Inferior parietal cortex (tissue), 1 donor: ENCODE measurements around the gene FXYD7.
"Not testable (repeated sequence)": the region's sequence is repeated elsewhere in the genome, so short reads cannot be mapped to it uniquely, and the experiment has no call there.

ENCODE experiments used
- DNase-seq: peaks from one replicate; pipeline ENCODE4 v3.0.0-alpha.2; 2016; ENCODE audit errors: extremely low spot score

Gene FXYD7

DNA sequence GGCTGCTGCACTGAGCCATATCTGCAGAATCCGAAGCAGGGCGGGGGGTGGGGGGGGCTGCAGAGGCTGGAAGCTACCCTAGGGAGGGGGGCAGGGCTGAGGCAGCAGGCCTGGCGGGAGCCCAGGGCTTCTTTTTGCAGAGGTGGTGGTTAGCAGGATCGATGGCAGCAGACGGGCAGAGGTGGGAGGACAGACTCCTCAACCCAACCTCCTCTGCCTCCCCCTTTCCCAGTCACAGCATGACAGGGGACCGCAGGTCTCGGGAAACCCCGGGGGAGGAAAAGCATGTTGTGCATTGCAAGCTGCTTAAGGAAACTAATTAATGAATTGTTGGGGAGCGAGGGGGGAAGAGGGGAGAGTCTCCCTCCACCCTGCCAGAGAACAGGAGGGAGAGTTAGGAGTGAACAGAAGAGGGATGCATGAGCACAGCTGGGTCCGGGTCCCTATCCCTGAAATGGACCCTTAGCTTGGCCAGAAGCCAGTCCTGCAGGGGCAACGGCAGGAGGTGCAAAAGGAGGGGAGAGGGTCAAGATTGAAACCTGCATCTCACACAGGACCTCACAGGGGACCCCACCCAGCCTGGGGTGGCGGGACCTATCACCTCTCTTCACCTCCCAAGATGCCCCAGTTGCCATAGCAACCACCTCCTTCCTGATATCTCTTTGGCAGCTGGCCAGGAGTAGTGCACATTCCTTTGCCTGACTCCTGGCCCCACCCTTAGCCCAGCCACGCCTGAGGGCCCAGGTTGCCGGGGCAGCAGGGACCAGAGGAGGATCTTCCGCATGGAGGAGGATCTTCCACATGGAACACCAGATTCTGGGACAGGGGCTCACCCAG, 1.8 kb downstream of the FXYD7 start:
- DNase-seq = no peak

DNA sequence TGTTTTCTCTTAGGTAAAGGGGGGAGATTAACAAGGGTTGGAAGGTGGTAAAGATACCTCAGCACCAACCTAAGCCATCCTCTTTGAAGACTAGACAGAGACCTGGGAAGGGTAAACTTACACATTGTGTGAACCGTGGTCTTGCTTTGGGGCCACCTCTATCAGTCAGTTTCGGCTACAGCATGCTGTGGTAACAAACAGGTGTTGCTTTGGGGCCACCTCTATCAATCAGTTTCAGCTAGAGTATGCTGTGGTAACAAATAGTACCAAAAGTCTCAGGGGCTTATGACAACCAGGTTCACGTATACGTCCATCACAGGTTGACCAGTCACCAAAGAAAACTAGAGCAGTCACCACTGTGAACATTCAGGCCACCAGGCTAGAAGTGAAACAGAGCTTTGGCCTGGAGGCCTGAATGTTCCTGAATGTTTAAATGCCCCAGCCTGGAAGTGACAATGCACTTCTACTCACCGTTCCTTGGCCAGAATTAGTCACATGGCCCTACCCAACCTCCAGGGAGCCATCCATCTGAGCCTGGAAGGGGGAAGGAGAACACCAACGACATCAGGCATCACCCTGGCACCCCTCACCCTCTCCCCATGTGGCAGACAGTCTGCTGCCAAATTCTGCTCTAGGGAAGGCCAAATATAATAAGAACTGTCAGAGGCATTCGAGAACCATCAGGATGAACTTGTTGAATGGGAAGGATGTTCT, 3.8 kb downstream of the FXYD7 start:
- DNase-seq = no peak

DNA sequence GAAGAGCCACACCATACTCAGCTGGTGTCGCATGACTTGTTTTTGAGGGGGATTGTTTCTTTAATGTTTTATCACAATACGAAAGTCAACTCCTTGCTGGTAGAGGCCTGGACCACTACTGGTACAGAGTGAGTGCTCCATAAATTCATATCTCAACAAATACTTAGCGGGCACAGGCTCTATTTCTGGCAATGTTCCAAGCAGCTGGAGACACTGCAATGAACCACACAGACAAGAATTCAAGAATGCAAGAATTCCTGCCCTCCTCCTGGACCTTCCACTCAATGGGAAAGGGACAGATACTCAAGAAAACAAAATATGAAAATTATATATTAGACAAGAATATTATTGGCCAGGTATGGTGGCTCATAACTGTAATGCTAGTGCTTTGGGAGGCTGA, 6.4 kb downstream of the FXYD7 start:
- no peak for DNase-seq

DNA sequence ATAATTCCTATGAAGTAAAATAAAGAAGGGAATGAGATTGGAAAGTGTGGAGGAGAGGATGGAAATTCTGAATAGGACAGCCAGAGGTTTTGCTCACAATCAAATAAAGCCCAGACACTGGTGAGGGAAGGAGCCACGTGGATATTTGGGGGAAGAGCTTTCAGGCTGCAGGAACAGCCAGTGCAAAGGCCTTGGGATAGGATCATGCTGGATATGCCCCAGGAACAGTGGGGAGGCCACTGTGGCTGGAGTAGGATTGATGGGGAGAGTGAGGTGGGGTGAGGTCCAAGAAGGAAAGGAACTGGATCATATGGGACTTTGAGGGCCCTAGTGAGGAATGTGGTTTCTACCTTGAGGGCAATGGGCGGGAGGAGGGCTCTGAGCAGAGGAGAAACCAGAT, 7.4 kb downstream of the FXYD7 start:
- DNase-seq = no peak

DNA sequence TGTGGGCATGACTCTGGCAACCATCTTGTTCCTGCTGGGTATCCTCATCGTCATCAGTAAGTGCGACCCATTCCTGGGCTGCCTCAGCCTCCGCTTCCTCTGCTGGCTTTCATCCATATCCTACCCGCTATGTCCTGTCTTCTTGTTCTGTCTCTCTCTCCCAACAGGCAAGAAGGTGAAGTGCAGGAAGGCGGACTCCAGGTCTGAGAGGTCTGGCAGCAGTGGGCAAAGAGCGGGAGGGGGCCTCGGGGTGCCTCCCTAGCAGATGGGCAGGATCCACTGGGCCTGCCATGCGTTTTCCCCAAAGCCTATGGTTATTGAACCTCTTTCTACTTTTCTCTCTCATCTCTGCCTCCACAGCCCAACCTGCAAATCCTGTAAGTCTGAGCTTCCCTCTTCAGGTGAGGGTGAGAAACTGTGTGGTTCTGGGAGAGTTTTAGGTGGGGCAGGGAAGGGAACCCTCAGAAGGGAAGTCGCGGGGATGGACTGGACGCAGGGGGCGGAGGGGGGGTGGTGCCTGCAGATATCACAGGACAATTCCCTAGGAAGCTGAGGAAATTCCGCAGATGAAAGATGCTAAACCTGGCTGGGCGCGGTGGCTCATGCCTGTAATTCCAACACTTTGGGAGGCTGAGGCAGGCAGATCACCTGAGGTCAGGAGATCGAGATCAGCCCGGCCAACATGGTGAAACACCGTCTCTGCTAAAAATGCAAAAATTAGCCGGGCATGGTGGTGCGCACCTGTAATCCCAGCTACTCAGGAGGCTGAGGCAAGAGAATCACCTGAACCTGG, 8.4 kb downstream of the FXYD7 start:
- DNase-seq = no peak

DNA sequence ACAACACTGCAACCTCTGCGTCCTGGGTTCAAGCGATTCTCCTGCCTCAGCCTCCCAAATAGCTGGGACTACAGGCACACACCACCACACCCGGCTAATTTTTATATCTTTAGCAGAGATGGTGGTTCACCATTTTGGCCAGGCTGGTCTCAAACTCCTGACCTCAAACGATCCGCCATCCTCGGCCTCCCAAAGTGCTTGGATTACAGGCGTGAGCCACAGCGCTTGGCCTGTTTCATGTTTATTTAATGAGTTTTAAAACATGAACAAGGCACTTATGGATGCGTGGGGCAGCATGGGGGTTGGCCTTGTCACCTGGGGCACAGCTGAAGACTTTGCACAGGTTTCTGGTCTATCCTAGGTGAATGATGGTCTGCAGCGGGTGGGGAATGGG, 10.1 kb downstream of the FXYD7 start:
- DNase-seq = not testable (repeated sequence)

DNA sequence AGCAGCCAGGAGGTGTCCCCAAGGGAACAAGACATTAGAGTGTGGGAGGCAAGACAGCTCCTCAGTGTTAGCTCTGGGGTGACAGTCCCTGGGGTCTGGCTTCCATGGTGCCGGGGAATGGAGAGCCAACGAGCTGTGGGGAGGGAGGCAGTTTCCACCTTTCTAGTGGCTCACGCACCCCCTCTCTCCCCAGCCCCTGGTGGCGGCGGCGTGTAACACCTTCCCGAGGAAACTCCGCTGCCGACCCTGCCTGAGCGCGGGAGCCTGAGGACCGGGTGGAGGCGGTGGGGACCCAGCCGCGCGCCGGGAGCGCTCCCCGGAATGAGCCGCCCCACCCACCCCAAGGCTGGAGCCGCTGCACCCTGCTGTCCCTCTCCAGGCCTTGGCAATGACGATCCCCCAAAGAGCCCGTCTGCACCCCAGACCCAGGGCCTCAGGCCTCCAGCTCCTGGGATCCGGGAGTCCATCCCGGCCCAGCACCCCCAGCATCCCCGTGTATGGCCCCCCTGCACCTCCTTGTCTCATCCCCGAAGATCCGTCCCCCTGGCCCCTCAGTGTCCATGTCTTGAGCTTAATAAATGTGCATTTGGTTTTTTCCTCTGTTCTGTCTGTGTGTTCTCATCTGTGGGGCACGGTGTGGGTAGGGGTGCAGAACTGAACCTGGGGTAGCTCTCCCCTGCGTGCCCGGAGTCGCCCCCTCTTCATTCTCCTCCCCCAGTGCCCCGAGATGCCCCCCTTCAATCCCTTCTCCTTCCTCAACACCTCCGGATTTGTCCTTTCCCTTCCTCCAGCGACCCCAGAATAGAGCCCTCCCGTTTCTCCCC, 10.9 kb downstream of the FXYD7 start:
- DNase-seq = no peak

DNA sequence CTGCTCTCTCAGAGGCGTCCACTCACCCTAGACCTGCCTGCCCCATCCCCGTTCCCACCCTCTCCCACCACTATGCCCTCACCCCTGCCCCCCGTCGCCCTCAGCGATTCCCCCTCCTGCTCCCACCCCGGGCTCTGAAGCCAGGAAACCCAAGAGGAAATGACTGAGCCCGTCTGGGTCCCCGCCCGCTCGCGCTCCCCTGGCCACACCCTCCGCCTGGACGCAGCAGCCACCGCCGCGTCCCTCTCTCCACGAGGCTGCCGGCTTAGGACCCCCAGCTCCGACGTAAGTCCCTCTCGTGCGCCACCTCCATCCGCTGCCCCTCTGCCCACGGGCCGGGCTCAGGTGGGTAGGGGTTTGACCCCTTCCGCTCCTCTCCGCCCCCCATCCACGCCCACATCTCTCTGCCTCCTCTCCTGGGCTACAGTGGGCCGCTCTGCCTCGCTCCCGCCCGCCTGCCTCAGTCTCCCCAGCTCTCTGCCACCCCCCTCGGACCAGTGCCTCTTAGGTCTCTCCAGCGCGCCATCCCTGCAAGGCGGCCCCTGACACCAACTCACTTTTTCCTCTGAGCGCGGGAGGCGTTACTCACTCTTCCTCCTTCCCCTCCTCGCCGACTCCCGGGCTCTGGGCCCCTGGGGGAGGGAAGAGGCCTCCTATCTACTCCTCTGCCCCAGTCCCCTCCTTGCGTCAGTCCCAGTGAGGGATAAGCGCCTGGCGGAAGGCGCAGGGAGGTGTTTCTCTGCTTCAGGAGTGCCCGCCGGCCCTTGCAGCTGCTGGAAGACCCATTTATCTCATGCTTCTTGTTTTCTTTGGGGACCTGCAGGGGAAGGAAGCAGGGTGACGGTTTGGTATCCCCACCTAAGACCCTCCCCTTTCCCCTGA, 11.7 kb downstream of the FXYD7 start, which contains the start of gene FXYD5:
Gene FXYD5 (plus strand): TSS at position 211 of the 882 bp plus-strand sequence. CDS start 816 bp downstream, outside the sequence.
- DNase-seq = no peak

DNA sequence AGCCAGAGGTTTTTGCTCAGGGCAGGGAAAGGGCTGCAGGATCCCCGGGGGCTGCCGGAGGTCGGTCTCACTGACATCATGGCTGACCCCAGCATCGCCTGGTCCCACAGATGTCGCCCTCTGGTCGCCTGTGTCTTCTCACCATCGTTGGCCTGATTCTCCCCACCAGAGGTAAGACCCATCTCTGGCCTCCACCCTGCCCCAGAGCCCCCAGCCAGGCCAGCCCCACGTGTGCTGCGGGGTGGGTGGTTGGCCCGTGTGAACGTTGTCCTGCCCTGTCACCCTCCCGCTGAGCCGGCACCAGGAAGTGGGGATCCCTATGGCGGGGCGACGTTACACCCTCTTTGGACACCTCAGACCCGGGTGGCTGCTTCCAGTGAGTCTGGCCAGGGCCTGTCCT, 12.4 kb downstream of the FXYD7 start:
- no peak for DNase-seq

DNA sequence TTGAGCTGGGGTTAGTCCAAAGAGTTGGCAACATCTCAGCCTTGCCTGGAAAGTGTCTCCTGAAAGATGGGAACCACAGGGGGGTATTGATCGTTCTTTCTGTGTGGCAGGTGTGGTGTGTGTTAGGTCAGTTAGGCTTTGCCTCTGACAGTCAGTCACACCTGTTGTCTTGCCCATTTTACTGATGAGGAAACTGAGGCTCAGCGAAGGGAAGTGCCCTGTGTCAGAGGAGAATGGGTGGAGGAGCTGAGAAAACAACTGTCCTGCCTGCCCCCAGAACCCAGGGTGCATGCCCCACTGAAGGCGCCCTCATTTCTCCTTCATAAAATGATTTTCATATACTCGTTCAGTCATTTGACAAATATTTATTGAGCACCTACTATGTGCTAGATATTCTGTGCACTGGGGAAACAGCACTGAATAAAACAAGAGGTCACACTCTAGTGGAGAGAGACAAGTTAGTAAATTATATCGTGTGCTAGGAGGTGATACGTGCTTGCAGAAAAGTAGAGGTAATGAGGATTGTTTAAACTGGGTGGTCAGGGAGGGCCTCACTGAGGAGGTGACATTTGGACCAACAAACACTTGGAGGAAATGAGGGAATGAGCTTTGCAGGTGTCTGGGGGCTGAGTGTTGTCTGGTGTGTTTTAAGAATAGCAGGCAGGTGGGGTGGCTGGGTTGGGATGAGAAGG, 13.1 kb downstream of the FXYD7 start:
- no peak for DNase-seq

DNA sequence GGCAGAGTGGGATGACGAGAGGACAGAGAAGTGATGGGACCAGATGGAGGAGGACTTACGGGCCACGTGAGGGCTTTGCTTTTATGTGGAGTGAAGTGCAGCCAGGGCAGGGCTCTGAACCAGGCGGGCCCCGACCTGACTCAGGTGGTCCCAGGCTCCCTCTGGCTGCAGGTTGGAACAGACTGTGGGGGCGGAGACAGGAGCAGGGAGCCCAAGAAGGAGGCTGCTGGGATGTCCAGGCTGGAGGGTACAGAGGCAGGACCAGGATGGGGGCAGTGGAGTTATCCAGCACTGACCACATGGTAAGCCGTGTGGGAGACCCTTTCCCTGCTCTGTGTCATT, 13.6 kb downstream of the FXYD7 start:
- DNase-seq = no peak

DNA sequence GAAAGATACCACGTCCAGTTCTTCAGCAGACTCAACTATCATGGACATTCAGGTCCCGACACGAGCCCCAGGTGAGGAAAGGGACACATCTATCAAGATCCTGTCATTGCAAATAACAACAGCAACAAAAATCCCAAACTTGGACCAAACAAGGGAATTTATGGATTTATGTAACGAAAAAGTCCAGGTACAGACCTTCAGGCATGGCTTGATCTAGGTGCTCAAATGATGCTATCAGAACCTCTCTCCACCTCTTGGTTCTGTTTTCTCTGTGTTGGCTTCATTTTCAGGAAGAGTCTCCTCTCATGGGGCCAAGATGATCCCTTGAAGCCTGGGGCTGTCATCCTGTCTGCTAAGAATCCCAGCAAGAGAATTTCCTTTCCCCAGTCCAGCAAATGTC, 14.4 kb downstream of the FXYD7 start:
- DNase-seq = no peak

DNA sequence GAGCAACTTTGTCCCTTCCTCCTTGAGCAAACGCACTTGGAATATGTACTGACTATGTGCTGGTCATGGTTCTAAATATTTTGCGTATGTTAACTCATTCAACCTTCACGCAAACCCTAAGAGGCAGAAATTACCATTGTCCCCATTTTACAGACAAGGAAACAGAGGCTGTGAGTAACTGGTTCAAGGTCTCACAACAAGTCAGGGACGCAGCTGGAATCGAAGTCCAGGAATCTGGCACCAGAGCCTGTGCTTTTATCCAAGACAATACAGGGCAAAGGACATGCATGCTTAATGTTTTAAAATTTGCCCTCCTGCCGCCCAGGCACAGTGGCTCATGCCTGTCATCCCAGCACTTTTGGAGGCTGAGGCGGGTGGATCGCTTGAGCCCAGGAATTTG, 16.6 kb downstream of the FXYD7 start:
- no peak for DNase-seq

DNA sequence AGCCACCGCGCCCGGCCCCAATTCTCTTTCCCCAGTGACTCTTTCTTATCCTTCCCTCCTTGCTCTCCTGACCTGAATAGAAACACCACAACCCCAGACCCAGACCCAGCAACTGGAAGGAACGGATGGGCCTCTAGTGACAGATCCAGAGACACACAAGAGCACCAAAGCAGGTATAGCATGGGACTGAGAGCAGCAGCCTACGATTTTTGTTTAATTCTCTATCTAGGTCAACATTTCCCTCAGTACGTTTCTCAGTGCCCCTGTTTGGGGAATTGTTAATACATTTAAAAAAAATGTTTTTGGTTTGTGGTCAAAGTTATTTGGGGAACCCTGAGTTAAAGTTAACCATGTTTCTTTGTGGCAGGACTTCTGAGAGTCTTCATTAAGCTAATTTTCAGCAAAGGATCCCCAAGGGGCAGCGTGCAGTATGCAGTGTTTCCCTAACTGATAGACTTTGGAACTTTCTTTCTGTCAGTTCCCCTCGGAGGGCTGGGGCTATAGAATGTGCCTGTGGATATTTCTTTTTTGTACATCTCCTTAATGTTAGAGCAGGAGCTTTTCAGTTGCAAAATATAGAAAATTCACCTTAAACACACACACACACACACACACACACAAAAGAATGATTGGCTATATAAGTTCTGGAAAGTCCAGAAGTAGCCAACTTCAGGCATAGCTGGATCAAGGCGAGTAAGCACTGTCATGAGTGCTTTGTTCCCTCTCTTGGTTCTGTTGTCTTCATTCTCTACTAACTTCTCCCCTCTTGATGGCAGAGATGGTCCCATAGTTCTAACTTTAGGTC, 17.8 kb downstream of the FXYD7 start:
- DNase-seq = no peak

DNA sequence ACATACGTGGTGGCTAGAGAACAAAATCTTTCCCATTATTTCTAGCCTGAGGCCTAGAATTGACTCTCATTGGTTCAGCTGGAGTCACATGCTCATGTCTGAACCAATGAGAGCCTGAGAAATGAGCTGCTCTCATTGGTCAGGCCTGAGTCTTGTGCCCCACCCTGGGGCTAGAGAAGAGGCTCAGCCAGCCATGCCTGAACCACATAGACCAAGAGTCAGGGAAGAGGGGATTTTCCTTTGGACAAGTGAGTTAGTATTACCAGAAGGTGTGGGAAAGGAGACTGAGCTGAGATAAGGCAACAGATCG, 18.3 kb downstream of the FXYD7 start:
- DNase-seq = no peak

DNA sequence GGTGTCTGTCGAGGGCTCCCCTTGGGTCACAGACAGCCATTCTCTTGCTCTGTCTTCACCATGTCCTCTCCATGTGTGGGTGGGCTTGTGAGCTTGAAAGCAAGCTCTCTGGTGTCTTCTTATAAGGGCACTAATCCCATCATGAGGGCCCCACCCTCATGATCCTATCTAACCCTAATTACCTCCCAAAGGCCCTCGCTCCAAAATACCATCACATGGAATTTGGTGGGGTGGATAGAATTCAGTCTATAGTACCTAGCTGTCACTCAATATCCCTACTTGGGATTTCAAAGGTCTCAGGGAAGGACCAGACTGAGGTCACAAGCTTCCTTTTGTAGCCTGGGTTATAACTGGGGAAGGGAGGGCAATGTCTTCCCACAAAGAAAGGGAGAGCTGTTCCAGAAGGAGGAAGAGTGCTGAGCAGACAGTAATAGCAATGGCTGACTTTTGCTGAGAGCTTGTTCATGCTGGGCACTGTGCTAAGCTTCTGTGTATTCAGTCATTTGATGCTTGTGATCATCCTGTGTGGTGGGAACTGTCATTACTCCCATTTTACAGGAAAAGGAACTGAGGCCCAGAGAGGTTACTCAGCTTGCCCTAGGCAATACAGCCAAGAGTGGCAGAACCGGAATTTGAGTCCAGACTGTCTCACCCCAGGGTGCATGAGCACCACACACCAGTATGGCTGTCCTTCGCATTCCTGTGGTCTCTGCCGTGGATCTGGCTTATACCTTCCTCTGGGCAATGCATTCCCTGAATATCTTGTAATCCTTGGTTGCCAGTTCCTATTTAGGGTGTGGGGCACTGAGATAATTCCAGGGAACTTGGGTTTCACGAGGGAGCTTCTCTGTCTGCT, 19.6 kb downstream of the FXYD7 start:
- DNase-seq = no peak

DNA sequence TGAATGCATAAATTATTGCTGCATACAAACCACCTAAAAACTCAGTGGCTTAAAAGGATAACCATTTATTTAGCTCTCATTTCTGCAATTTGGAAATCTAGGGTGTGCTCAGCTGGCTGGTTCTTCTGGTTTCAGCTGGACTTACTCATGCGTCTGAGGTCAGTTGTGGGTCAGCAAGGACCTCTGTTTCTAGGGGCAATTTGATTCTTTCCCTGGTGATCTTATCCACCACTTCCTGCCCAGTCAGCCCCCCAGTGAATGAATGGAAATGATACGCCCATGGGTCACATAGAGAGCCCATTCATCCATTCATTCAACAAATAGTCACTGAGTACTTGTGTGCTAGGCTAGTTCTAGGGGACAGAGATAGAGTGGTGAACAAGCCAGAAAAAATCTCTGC, 21.4 kb downstream of the FXYD7 start:
- DNase-seq = no peak
